Esophagus (tissue), 2 donors: ENCODE data around the gene IQSEC1. TPM values are rescaled to one million over a fixed set of nuclear protein-coding genes. Genes with fewer than 3 reads are reported as not detected.

ENCODE experiments used
- H3K27ac ChIP-seq, 2 donors: one replicate each; pipeline ENCODE4 v1.5.1; 2013; ENCODE audit warnings: low read depth in 2 of 2, mild to moderate bottlenecking in 2 of 2, inconsistent platforms in 1 of 2, low read length in 1 of 2, moderate library complexity in 1 of 2
- H3K27me3 ChIP-seq, 2 donors: one replicate each; pipeline ENCODE4 v1.6.1; 2013; ENCODE audit warnings: low read length in 2 of 2, control low read depth in 1 of 2, mild to moderate bottlenecking in 1 of 2; ENCODE audit not compliant: insufficient read depth in 2 of 2, control insufficient read depth in 1 of 2
- H3K36me3 ChIP-seq, 2 donors: one replicate each; pipeline ENCODE4 v1.6.1; 2013; ENCODE audit warnings: low read length in 1 of 2; ENCODE audit not compliant: control insufficient read depth in 2 of 2, insufficient read depth in 2 of 2
- H3K4me1 ChIP-seq, 2 donors: one replicate each; pipeline ENCODE4 v1.6.1; 2013; ENCODE audit warnings: low read length in 1 of 2; ENCODE audit not compliant: control insufficient read depth in 2 of 2, insufficient read depth in 2 of 2
- H3K4me3 ChIP-seq, 2 donors: one replicate each; pipeline ENCODE4 v1.5.1; 2013; ENCODE audit warnings: low read length in 2 of 2, mild to moderate bottlenecking in 2 of 2, low read depth in 1 of 2, moderate library complexity in 1 of 2
- H3K9me3 ChIP-seq, 2 donors: one replicate each; pipeline ENCODE4 v1.6.1; 2013; ENCODE audit warnings: mild to moderate bottlenecking in 2 of 2, low read depth in 1 of 2, low read length in 1 of 2, moderate library complexity in 1 of 2; ENCODE audit not compliant: control insufficient read depth in 2 of 2, insufficient read depth in 1 of 2
- WGBS, 2 donors: extraction: QIAGEN DNeasy Blood & Tissue Kit; methylation state at CpG; one replicate each; pipeline ENCODE4 v1.1.7; 2013; 5-methylcytosine and 5-hydroxymethylcytosine counted together
- polyA plus RNA-seq, 2 donors: library from polyadenylated mRNA; stranded (reverse); fragments of 200-250 nt; gene quantifications; one replicate each; pipeline ENCODE4 v1.2.3, GENCODE V29; 2013
- donor health status: healthy with polysubstance abuse.
- donor health status: Bipolar disorder and iron deficiency.

IQSEC1 gene
- polyA plus RNA-seq, 2 donors = 4.1 to 5.2 TPM

GRCh38 chr3:13025778-13026518, 47.3 kb downstream of the IQSEC1 start:
- Histone ChIP-seq H3K36me3 (no peaks in the 10 kb centered on the region), H3K9me3 (no peaks in the 10 kb centered on the region), H3K27ac (no peak overlapping the region), H3K4me1 (peaks cover 3 to 10% of the 10 kb centered on the region in 2 donors), H3K4me3 (no peak overlapping the region), H3K27me3 (no peaks in the 10 kb centered on the region)
- WGBS, 2 donors = 88 to 90% methylated on average over 10 of the region's 10 CpGs

- no peak overlapping the region for H3K4me3 ChIP-seq
- H3K27ac ChIP-seq = no peak overlapping the region
- no peaks in the 10 kb centered on the region for H3K9me3 ChIP-seq
- 60 to 63% methylated on average over 8 of the region's 8 CpGs for WGBS, 2 donors
- peaks cover 3 to 10% of the 10 kb centered on the region in 2 donors for H3K4me1 ChIP-seq
- no peaks in the 10 kb centered on the region for H3K27me3 ChIP-seq
- no peaks in the 10 kb centered on the region for H3K36me3 ChIP-seq
Observed at GRCh38 chr3:13025090-13025489, 48.1 kb downstream of the IQSEC1 start.

DNA sequence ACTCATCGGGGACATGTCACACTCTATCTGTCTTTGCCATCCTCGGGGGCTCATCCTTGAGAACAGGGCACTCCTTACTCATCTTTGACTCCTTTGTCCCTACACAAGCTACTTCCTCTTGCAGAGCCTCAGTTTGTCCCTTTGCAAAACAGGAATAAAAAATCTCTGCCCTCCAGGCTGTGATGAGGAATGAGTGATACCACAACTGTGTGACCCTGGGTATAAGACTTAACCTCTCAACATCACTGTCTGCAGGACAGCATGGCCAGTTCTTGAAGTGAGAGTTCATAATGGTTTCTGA, 48.5 kb downstream of the IQSEC1 start:
- H3K9me3 ChIP-seq = no peaks in the 10 kb centered on the region
- peaks cover 3 to 10% of the 10 kb centered on the region in 2 donors for H3K4me1 ChIP-seq
- no peaks in the 10 kb centered on the region for H3K36me3 ChIP-seq
- no peaks in the 10 kb centered on the region for H3K27me3 ChIP-seq
- no peak overlapping the region for H3K4me3 ChIP-seq
- H3K27ac ChIP-seq = no peak overlapping the region
- WGBS, 2 donors = 92 to 93% methylated on average over 2 of the region's 2 CpGs

- H3K27me3 ChIP-seq = no peaks in the 10 kb centered on the region
- H3K9me3 ChIP-seq = no peaks in the 10 kb centered on the region
- no peak overlapping the region for H3K27ac ChIP-seq
- peaks cover 3 to 13% of the 10 kb centered on the region in 2 donors for H3K4me1 ChIP-seq
- H3K36me3 ChIP-seq = no peaks in the 10 kb centered on the region
- H3K4me3 ChIP-seq = no peak overlapping the region
- 87 to 92% methylated on average over 6 of the region's 6 CpGs for WGBS, 2 donors
Observed at GRCh38 chr3:13023971-13024764, 49.1 kb downstream of the IQSEC1 start.

DNA sequence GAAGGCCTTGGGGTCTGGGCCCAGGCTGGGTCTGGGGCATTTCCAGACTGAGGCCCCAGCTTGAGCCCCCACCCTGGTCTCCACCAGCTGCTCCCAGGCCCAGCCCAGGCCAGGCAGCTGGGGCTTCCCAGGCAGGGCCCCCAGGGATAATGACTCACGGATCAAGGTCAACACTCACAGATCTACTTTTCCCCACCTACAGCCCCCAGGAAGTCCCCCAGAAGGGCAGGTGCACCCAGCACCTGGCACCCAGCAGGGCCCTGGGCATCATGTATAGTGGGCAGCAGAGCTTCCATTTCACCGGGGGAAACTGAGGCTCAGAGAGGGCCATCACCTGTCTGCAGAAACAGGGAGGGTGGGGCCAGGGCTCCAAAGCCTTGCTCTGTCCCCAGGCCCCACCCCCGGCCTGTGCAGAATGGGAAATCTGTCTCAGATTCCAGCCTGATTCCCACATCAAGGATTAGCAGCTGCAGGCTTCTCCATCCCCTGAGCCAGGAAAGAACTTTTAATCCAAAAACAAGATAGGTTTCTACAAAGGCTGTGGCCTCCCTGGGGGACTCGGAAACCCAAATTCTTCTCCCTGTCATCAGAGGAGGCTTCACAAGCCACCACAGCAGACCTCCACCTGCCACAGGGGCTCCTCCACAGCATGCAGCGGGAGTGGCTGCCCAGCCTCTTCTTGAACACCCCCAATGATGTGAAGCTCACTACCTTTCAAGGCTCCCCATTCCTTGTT, 49.8 kb downstream of the IQSEC1 start:
- no peak overlapping the region for H3K4me3 ChIP-seq
- no peaks in the 10 kb centered on the region for H3K36me3 ChIP-seq
- no peaks in the 10 kb centered on the region for H3K9me3 ChIP-seq
- WGBS, 2 donors = 74 to 75% methylated on average over 5 of the region's 5 CpGs
- H3K27ac ChIP-seq = no peak overlapping the region
- peaks cover 3 to 20% of the 10 kb centered on the region in 2 donors for H3K4me1 ChIP-seq
- H3K27me3 ChIP-seq = no peaks in the 10 kb centered on the region

DNA sequence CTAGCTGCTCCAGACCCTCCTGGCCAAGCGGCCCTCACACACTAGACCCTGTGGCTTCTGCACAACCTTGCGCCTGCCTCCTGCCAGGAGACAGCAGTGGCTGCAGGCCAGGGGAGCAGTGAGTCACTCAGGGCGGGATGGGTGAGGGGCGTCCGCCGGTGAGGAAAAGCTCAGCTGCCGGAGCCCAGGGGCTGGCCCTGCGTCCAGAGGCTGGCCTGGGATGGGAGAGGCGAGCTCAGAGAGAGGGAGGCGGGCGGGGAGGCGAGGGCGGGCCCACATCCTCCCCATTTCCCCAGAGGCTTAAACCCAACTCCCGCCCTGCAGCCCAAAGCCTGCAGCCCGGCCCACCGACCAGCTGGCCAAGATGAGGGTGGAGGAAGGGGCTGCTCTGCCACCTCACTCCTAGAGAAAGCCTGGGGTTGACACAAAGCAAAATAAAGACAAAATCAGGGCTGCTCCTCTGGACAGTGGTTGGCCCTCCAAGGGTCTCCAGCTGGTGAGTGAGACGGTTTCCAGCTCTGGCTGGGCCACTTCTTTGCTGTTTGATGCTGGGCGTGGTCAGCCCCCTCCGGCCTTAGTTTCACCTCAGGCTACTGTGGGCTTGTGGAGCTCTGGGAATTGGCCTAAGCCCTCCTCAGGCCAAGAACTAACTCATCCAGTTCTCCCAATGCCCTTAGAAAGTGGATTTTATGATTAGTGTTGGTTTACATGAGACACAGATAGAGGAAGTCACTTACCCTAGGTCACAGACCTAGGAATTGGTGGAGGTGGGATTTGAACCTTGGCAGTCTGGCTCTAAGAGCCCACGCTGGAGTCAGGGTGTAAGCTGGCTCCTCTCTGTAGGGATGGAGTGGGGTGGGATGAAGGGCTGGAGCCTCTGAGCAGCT, 50.6 kb downstream of the IQSEC1 start:
- no peaks in the 10 kb centered on the region for H3K36me3 ChIP-seq
- H3K9me3 ChIP-seq = no peaks in the 10 kb centered on the region
- no peaks in the 10 kb centered on the region for H3K27me3 ChIP-seq
- no peak overlapping the region for H3K4me3 ChIP-seq
- 33 to 41% methylated on average over 20 of the region's 20 CpGs for WGBS, 2 donors
- no peak overlapping the region for H3K27ac ChIP-seq
- H3K4me1 ChIP-seq = peaks cover 3 to 25% of the 10 kb centered on the region in 2 donors

- Histone ChIP-seq H3K27me3 (no peaks in the 10 kb centered on the region), H3K36me3 (no peaks in the 10 kb centered on the region), H3K27ac (no peak overlapping the region), H3K4me1 (peaks cover 3 to 29% of the 10 kb centered on the region in 2 donors), H3K9me3 (no peaks in the 10 kb centered on the region), H3K4me3 (no peak overlapping the region)
- WGBS, 2 donors = 45 to 53% methylated on average over 32 of the region's 32 CpGs
Observed at GRCh38 chr3:13021141-13022114, 51.8 kb downstream of the IQSEC1 start.

DNA sequence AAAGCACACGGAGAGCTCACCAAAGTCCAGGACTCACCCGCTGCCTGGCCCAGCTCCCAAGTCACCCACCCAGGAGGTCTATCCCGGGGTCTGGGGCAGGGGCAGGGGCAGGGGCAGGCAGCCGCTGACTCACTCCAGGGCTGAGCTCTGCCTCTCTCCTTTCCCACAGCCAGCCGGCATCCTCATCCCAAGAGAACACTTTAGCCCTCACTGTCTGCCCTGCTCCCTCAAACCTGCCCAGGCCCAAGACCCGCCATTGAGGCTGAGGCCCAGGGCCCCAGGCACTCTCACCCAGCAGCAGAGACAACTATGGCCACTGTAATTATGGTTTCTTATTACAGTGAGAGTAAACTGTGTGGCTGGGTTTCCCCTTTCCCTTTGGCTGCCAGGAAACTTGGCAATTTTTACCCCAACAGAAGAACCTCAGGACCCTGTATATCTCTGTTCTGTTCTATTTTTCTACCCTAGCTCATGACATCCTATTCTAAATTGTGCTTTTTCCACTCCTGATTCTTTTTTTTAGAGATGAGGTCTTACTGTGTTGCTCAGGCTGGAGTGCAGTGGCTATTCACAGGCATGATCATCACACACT, 53.0 kb downstream of the IQSEC1 start:
- no peak overlapping the region for H3K4me3 ChIP-seq
- peaks cover 9 to 32% of the 10 kb centered on the region in 2 donors for H3K4me1 ChIP-seq
- 82 to 85% methylated on average over 6 of the region's 6 CpGs for WGBS, 2 donors
- H3K27ac ChIP-seq = no peak overlapping the region
- no peaks in the 10 kb centered on the region for H3K27me3 ChIP-seq
- no peaks in the 10 kb centered on the region for H3K9me3 ChIP-seq
- no peaks in the 10 kb centered on the region for H3K36me3 ChIP-seq
